ENCODE measurements around the gene MERTK. TPM values are rescaled to one million over a fixed set of nuclear protein-coding genes. Genes with fewer than 3 reads are reported as not detected.

Gene MERTK
- total and polyA plus RNA-seq, 2 of the 13 experiments (the other 11 are each of a cell fraction or from before 2014, with no cell fraction given): 37.3 to 44.7 TPM

GRCh38 chr2:111897630-111897923 is 830 bp upstream of the MERTK start (continued):
- TF ChIP-seq ZNF383 (CRISPR knock-in tag; IDR thresholded peaks at IDR 0.05; ENCODE audit: borderline replicate concordance): no peak
- TF ChIP-seq IRX3 (CRISPR knock-in tag; IDR thresholded peaks at IDR 0.05; ENCODE audit: borderline replicate concordance, low read depth): no peak
- 0 out of 2 replicates have a peak, but pooled peaks have one; percentile 11 for TF ChIP-seq ZNF558 (CRISPR knock-in tag; IDR thresholded peaks at IDR 0.05; ENCODE audit: borderline replicate concordance)
- TF ChIP-seq SMAD1 (CRISPR knock-in tag; IDR thresholded peaks at IDR 0.05; ENCODE audit: borderline replicate concordance, low read depth): peak; percentile 85; the same call in 1 of the 2 replicates
- no peak; the same call in 1 of the 2 replicates for TF ChIP-seq PHF21A (CRISPR knock-in tag; IDR thresholded peaks at IDR 0.05)
- TF ChIP-seq ZNF33A (CRISPR knock-in tag; IDR thresholded peaks at IDR 0.05; ENCODE audit: borderline replicate concordance): no peak
- TF ChIP-seq NFIB (CRISPR knock-in tag; IDR thresholded peaks at IDR 0.05; ENCODE audit: borderline replicate concordance): no peak
- TF ChIP-seq ZFYVE20 (CRISPR knock-in tag; IDR thresholded peaks at IDR 0.05; ENCODE audit: borderline replicate concordance, low read depth): no peak
- TF ChIP-seq POLR2A (IDR thresholded peaks at IDR 0.05; ENCODE audit: insufficient read depth in 1 of 2, low read depth in 2 of 2, low read length in 2 of 2): no peak
- no peak for TF ChIP-seq ZZZ3 (CRISPR knock-in tag; IDR thresholded peaks at IDR 0.05; ENCODE audit: borderline replicate concordance)
- no peak for TF ChIP-seq RELA (CRISPR knock-in tag; IDR thresholded peaks at IDR 0.05)
- no peak; the same call in 1 of the 2 replicates for TF ChIP-seq ZNF512B (CRISPR knock-in tag; IDR thresholded peaks at IDR 0.05; ENCODE audit: borderline replicate concordance)
- TF ChIP-seq SOX13 (IDR thresholded peaks at IDR 0.05): no peak
- TF ChIP-seq SOX13 (CRISPR knock-in tag; conservative IDR thresholded peaks at IDR 0.05 in 1 of 2, IDR thresholded peaks at IDR 0.05 in 1 of 2): no peak
- no peak for TF ChIP-seq ZNF354B (CRISPR knock-in tag; IDR thresholded peaks at IDR 0.05)
- TF ChIP-seq ZBTB10 (CRISPR knock-in tag; IDR thresholded peaks at IDR 0.05; ENCODE audit: borderline replicate concordance): no peak
- no peak for TF ChIP-seq TAF1 (CRISPR knock-in tag; IDR thresholded peaks at IDR 0.05)
- no peak for TF ChIP-seq ZSCAN9 (CRISPR knock-in tag; IDR thresholded peaks at IDR 0.05; ENCODE audit: borderline replicate concordance)
- no peak for TF ChIP-seq PCBP1 (IDR thresholded peaks at IDR 0.05; ENCODE audit: borderline replicate concordance, low read depth, low read length)
- no peak for TF ChIP-seq TFAP4 (IDR thresholded peaks at IDR 0.05; ENCODE audit: borderline replicate concordance, low read depth)
- no peak for TF ChIP-seq MED1 (CRISPR knock-in tag; IDR thresholded peaks at IDR 0.05)
- TF ChIP-seq CBX1 (IDR thresholded peaks at IDR 0.05; ENCODE audit: low read depth): no peak
- TF ChIP-seq UBTF (CRISPR knock-in tag; IDR thresholded peaks at IDR 0.05): no peak
- TF ChIP-seq MED13 (CRISPR knock-in tag; IDR thresholded peaks at IDR 0.05): no peak
